ENCODE results near the gene WNT10A. TPM values are rescaled to one million over a fixed set of nuclear protein-coding genes. Genes with fewer than 3 reads are reported as not detected.

WNT10A gene
- polyA plus RNA-seq, 1 experiment: not detected

GRCh38 chr2:218904176-218904575, 23.5 kb downstream of the WNT10A start:
- no peak for TF ChIP-seq CTCF (IDR thresholded peaks at IDR 0.05; ENCODE audit: low read depth, low read length)
- Histone ChIP-seq H3K27me3 (ENCODE audit: control insufficient read depth, insufficient read depth, low read length) (peaks cover 55% of the 10 kb centered on the region), H3K27ac (ENCODE audit: low read depth, low read length) (no peak overlapping the region), H3K9me3 (ENCODE audit: control insufficient read depth, insufficient read depth, low read length) (peaks cover 5% of the 10 kb centered on the region; the same call in 1 of the 2 replicates), H3K4me3 (ENCODE audit: low read depth, low read length) (no peak overlapping the region)
- no peak for DNase-seq (ENCODE audit: low read depth, low spot score)
- ChIA-PET CTCF (no interaction called here), POLR2A (no interaction called here)

GRCh38 chr2:218908721-218909619, 28.3 kb downstream of the WNT10A start:
- ChIA-PET POLR2A (no interaction called here), CTCF (interaction anchor here (4.8 kb wide), 1 partner anchor 11 kb away, joined by 28 read pairs; no protein-coding TSS in a partner anchor)
- TF ChIP-seq CTCF (IDR thresholded peaks at IDR 0.05; ENCODE audit: low read depth, low read length): no peak
- peaks cover 38% of the 10 kb centered on the region for H3K27me3 ChIP-seq (ENCODE audit: control insufficient read depth, insufficient read depth, low read length)
- no peak overlapping the region for H3K27ac ChIP-seq (ENCODE audit: low read depth, low read length)
- peaks cover 6% of the 10 kb centered on the region; the same call in 1 of the 2 replicates for H3K9me3 ChIP-seq (ENCODE audit: control insufficient read depth, insufficient read depth, low read length)
- DNase-seq (ENCODE audit: low read depth, low spot score): peak; percentile 39
- H3K4me3 ChIP-seq (ENCODE audit: low read depth, low read length): peak overlapping the region; percentile 61

GRCh38 chr2:218910741-218911140, 30.1 kb downstream of the WNT10A start:
- Histone ChIP-seq H3K4me3 (ENCODE audit: low read depth, low read length) (no peak overlapping the region), H3K9me3 (ENCODE audit: control insufficient read depth, insufficient read depth, low read length) (peaks cover 6% of the 10 kb centered on the region; the same call in 1 of the 2 replicates), H3K27ac (ENCODE audit: low read depth, low read length) (no peak overlapping the region), H3K27me3 (ENCODE audit: control insufficient read depth, insufficient read depth, low read length) (peaks cover 22% of the 10 kb centered on the region)
- CTCF ChIA-PET: interaction anchor here (0.9 to 4.8 kb wide), 3 partner anchors 13 to 69 kb away, joined by 3 to 28 read pairs (median 5); no protein-coding TSS in a partner anchor
- DNase-seq (ENCODE audit: low read depth, low spot score): no peak
- no peak for TF ChIP-seq CTCF (IDR thresholded peaks at IDR 0.05; ENCODE audit: low read depth, low read length)
- POLR2A ChIA-PET: no interaction called here

GRCh38 chr2:218920504-218920903, 39.9 kb downstream of the WNT10A start:
- Histone ChIP-seq H3K27me3 (ENCODE audit: control insufficient read depth, insufficient read depth, low read length) (peaks cover 10% of the 10 kb centered on the region), H3K27ac (ENCODE audit: low read depth, low read length) (no peak overlapping the region), H3K9me3 (ENCODE audit: control insufficient read depth, insufficient read depth, low read length) (peaks cover 7% of the 10 kb centered on the region), H3K4me3 (ENCODE audit: low read depth, low read length) (no peak overlapping the region)
- DNase-seq (ENCODE audit: low read depth, low spot score): no peak
- no peak for TF ChIP-seq CTCF (IDR thresholded peaks at IDR 0.05; ENCODE audit: low read depth, low read length)
- ChIA-PET CTCF (interaction anchor here (1.3 kb wide), 1 partner anchor 23 kb away, joined by 3 read pairs; no protein-coding TSS in a partner anchor), POLR2A (no interaction called here)

- Histone ChIP-seq H3K27me3 (ENCODE audit: control insufficient read depth, insufficient read depth, low read length) (peaks cover 30% of the 10 kb centered on the region), H3K27ac (ENCODE audit: low read depth, low read length) (no peak overlapping the region), H3K4me3 (ENCODE audit: low read depth, low read length) (no peak overlapping the region), H3K9me3 (ENCODE audit: control insufficient read depth, insufficient read depth, low read length) (peaks cover 7% of the 10 kb centered on the region)
- POLR2A ChIA-PET: no interaction called here
- CTCF ChIA-PET: interaction anchor here (0.8 kb wide), 1 partner anchor 55 kb away, joined by 3 read pairs; no protein-coding TSS in a partner anchor
- no peak for TF ChIP-seq CTCF (IDR thresholded peaks at IDR 0.05; ENCODE audit: low read depth, low read length)
- DNase-seq (ENCODE audit: low read depth, low spot score): no peak
Observed at GRCh38 chr2:218924757-218925156, 44.1 kb downstream of the WNT10A start.

Measured in AG04450 (cell line).